ENCODE data around the gene GPR143.

DNA sequence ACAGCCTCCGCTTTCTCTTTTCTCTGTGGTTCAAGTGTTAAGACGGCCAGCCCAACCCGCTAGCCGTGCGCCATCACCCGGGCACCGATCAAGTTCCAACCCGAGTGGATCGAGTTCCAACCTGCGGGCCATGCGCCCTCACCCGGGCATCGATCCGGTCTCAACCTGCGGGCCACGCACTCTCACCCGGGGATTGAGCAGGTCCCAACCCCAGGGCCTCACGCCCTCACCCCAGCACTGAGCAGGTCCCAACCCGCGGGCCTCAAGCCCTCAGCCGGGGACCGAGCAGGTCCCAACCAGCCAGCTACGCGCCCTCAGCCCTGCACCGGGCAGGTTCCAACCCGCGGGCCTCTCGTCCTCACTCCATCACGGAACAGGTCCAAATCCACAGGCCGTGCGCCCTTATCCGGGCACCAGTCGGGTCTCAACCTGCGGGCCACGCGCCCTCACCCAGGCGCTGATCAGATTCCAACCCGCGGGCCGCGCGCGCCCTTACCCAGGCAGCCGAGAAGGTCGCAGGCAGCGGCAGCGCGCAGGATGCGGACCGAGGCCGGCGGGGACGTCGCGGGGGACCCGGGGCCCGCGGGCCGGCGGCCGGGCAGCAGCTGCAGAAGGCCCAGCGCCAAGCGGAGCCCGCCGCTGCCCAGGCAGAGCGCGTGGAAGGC, 443 bp downstream of the GPR143 start:
- TF ChIP-seq, protein P1, sequence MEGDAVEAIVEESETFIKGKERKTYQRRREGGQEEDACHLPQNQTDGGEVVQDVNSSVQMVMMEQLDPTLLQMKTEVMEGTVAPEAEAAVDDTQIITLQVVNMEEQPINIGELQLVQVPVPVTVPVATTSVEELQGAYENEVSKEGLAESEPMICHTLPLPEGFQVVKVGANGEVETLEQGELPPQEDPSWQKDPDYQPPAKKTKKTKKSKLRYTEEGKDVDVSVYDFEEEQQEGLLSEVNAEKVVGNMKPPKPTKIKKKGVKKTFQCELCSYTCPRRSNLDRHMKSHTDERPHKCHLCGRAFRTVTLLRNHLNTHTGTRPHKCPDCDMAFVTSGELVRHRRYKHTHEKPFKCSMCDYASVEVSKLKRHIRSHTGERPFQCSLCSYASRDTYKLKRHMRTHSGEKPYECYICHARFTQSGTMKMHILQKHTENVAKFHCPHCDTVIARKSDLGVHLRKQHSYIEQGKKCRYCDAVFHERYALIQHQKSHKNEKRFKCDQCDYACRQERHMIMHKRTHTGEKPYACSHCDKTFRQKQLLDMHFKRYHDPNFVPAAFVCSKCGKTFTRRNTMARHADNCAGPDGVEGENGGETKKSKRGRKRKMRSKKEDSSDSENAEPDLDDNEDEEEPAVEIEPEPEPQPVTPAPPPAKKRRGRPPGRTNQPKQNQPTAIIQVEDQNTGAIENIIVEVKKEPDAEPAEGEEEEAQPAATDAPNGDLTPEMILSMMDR (IDR thresholded peaks at IDR 0.05) = no peak
- TF ChIP-seq POLR2A (IDR thresholded peaks at IDR 0.05) = no peak
